Measurements from ENCODE around the gene RGS17.

Gene RGS17

GRCh38 chr6:153062516-153062915, 68.6 kb downstream of the RGS17 start:
- H3K4me3 ChIP-seq (ENCODE audit: low read length in 2 of 2) = no peak overlapping the region
- H3K79me1 ChIP-seq (ENCODE audit: low read depth, low read length) = no peaks in the 10 kb centered on the region
- no peak overlapping the region for H3K9ac ChIP-seq (ENCODE audit: low read depth, low read length, poor library complexity)
- H3K14ac ChIP-seq (ENCODE audit: low read length) = no peak overlapping the region
- no peak for DNase-seq (ENCODE audit: low spot score)
- no peak overlapping the region for H4K91ac ChIP-seq (ENCODE audit: low read depth, low read length, poor library complexity)
- no peaks in the 10 kb centered on the region for H3K27me3 ChIP-seq (ENCODE audit: control insufficient read depth in 3 of 3, insufficient read depth in 3 of 3, low read depth in 1 of 3, low read length in 3 of 3)
- H4K8ac ChIP-seq (ENCODE audit: low read depth, low read length) = no peak overlapping the region
- H3K4me1 ChIP-seq (ENCODE audit: control insufficient read depth in 2 of 2, insufficient read depth in 1 of 2, low read depth in 1 of 2, low read length in 2 of 2) = peaks cover 6 to 14% of the 10 kb centered on the region in 2 donors
- no peak overlapping the region for H2BK5ac ChIP-seq (ENCODE audit: low read length)
- H2BK12ac ChIP-seq (ENCODE audit: low read length) = no peak overlapping the region
- H2AFZ ChIP-seq (ENCODE audit: low read length) = no peak overlapping the region
- peaks cover 0 to 3% of the 10 kb centered on the region in 2 donors for H3K9me3 ChIP-seq (replicated peaks in 1 of 2; ENCODE audit: control insufficient read depth in 2 of 2, insufficient read depth in 1 of 2, low read depth in 1 of 2, low read length in 2 of 2)
- WGBS, 2 donors (ENCODE audit: extremely low coverage in 2 of 2, insufficient read length in 2 of 2, insufficient replicate concordance in 1 of 2) = no CpG with 5 or more reads among the region's 2 CpGs
- H3K27ac ChIP-seq (replicated peaks; ENCODE audit: low read length) = no peak overlapping the region
- no peak overlapping the region for H2BK120ac ChIP-seq (ENCODE audit: low read depth, low read length)
- H3K36me3 ChIP-seq (replicated peaks in 1 of 2; ENCODE audit: control insufficient read depth in 2 of 2, insufficient read depth in 2 of 2, low read length in 2 of 2) = no peaks in the 10 kb centered on the region
- no peak overlapping the region for H3K18ac ChIP-seq (ENCODE audit: low read length)
- no peak overlapping the region for H3K4me2 ChIP-seq (ENCODE audit: insufficient read depth, low read length, poor library complexity, severe bottlenecking)
- no peak overlapping the region for H2BK15ac ChIP-seq (ENCODE audit: low read length)
- no peak overlapping the region for H2AK5ac ChIP-seq (ENCODE audit: low read depth, low read length)
- H3K4ac ChIP-seq (ENCODE audit: low read length) = no peak overlapping the region
- H3K23ac ChIP-seq (ENCODE audit: low read depth, low read length, poor library complexity) = no peak overlapping the region

DNA sequence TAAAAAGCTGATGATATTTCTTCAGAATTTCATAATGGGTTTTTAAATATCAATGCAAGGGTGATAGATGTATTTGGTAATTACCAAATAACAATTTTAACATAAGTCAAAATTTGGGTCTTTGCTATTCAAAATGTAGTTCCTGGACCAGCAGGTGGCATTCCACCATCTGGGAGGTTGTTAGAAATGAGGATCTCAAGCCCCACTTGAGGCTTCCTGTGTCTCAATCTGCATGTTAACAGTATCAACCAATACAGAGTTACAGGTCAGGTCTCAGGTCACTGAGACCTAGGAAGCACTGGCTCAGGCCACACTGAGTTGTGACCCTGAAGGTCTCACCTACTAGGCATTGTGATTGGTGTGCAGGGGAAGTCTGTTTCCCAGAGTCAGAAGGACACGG, 71.3 kb downstream of the RGS17 start:
- no peak overlapping the region for H2BK12ac ChIP-seq (ENCODE audit: low read length)
- no CpG with 5 or more reads among the region's 1 CpG for WGBS, 2 donors (ENCODE audit: extremely low coverage in 2 of 2, insufficient read length in 2 of 2, insufficient replicate concordance in 1 of 2)
- DNase-seq (ENCODE audit: low spot score) = no peak
- no peak overlapping the region for H2BK5ac ChIP-seq (ENCODE audit: low read length)
- H2AFZ ChIP-seq (ENCODE audit: low read length) = no peak overlapping the region
- H4K8ac ChIP-seq (ENCODE audit: low read depth, low read length) = no peak overlapping the region
- H2AK5ac ChIP-seq (ENCODE audit: low read depth, low read length) = no peak overlapping the region
- no peak overlapping the region for H2BK15ac ChIP-seq (ENCODE audit: low read length)
- H2BK120ac ChIP-seq (ENCODE audit: low read depth, low read length) = no peak overlapping the region
- H3K4me1 ChIP-seq (ENCODE audit: control insufficient read depth in 2 of 2, insufficient read depth in 1 of 2, low read depth in 1 of 2, low read length in 2 of 2) = peaks cover 6 to 14% of the 10 kb centered on the region in 2 donors
- H3K9me3 ChIP-seq (replicated peaks in 1 of 2; ENCODE audit: control insufficient read depth in 2 of 2, insufficient read depth in 1 of 2, low read depth in 1 of 2, low read length in 2 of 2) = peaks cover 0 to 3% of the 10 kb centered on the region in 2 donors
- H3K79me1 ChIP-seq (ENCODE audit: low read depth, low read length) = no peaks in the 10 kb centered on the region
- no peak overlapping the region for H4K91ac ChIP-seq (ENCODE audit: low read depth, low read length, poor library complexity)
- H3K36me3 ChIP-seq (replicated peaks in 1 of 2; ENCODE audit: control insufficient read depth in 2 of 2, insufficient read depth in 2 of 2, low read length in 2 of 2) = no peaks in the 10 kb centered on the region
- no peak overlapping the region for H3K9ac ChIP-seq (ENCODE audit: low read depth, low read length, poor library complexity)
- no peak overlapping the region for H3K4me2 ChIP-seq (ENCODE audit: insufficient read depth, low read length, poor library complexity, severe bottlenecking)
- no peak overlapping the region for H3K18ac ChIP-seq (ENCODE audit: low read length)
- no peak overlapping the region for H3K27ac ChIP-seq (replicated peaks; ENCODE audit: low read length)
- no peak overlapping the region for H3K4me3 ChIP-seq (ENCODE audit: low read length in 2 of 2)
- no peaks in the 10 kb centered on the region for H3K27me3 ChIP-seq (ENCODE audit: control insufficient read depth in 3 of 3, insufficient read depth in 3 of 3, low read depth in 1 of 3, low read length in 3 of 3)
- no peak overlapping the region for H3K4ac ChIP-seq (ENCODE audit: low read length)
- H3K14ac ChIP-seq (ENCODE audit: low read length) = no peak overlapping the region
- no peak overlapping the region for H3K23ac ChIP-seq (ENCODE audit: low read depth, low read length, poor library complexity)

DNA sequence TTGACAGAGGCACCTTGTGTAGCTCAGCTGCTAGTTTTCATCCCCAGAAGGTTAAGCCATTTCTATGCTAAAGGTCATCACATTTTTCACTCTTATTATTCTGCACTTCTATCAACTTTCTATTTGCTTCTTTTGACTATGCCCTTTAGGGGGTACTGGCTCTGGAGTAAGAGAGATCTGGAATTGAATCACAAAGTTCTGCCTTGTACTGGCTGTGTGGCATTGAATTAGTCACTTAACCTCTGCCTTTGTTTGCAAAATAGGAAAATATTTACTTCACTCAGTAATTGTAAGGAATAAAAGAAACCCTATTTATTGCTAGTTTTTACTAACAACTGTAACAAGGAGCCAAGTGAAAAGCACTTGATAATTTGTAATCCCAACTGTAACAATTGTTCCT, 71.8 kb downstream of the RGS17 start:
- Histone ChIP-seq H3K4me3 (ENCODE audit: low read length in 2 of 2) (no peak overlapping the region), H2BK120ac (ENCODE audit: low read depth, low read length) (no peak overlapping the region), H3K9ac (ENCODE audit: low read depth, low read length, poor library complexity) (no peak overlapping the region), H3K18ac (ENCODE audit: low read length) (no peak overlapping the region), H4K91ac (ENCODE audit: low read depth, low read length, poor library complexity) (no peak overlapping the region), H3K9me3 (replicated peaks in 1 of 2; ENCODE audit: control insufficient read depth in 2 of 2, insufficient read depth in 1 of 2, low read depth in 1 of 2, low read length in 2 of 2) (peaks cover 0 to 3% of the 10 kb centered on the region in 2 donors), H3K27me3 (ENCODE audit: control insufficient read depth in 3 of 3, insufficient read depth in 3 of 3, low read depth in 1 of 3, low read length in 3 of 3) (no peaks in the 10 kb centered on the region), H4K8ac (ENCODE audit: low read depth, low read length) (no peak overlapping the region), H3K4me2 (ENCODE audit: insufficient read depth, low read length, poor library complexity, severe bottlenecking) (no peak overlapping the region), H2BK5ac (ENCODE audit: low read length) (no peak overlapping the region), H3K4ac (ENCODE audit: low read length) (no peak overlapping the region), H2AK5ac (ENCODE audit: low read depth, low read length) (no peak overlapping the region), H2BK12ac (ENCODE audit: low read length) (no peak overlapping the region), H3K23ac (ENCODE audit: low read depth, low read length, poor library complexity) (no peak overlapping the region), H2AFZ (ENCODE audit: low read length) (no peak overlapping the region), H2BK15ac (ENCODE audit: low read length) (no peak overlapping the region), H3K79me1 (ENCODE audit: low read depth, low read length) (no peaks in the 10 kb centered on the region), H3K4me1 (ENCODE audit: control insufficient read depth in 2 of 2, insufficient read depth in 1 of 2, low read depth in 1 of 2, low read length in 2 of 2) (peaks cover 6 to 14% of the 10 kb centered on the region in 2 donors), H3K14ac (ENCODE audit: low read length) (no peak overlapping the region), H3K36me3 (replicated peaks in 1 of 2; ENCODE audit: control insufficient read depth in 2 of 2, insufficient read depth in 2 of 2, low read length in 2 of 2) (no peaks in the 10 kb centered on the region), H3K27ac (replicated peaks; ENCODE audit: low read length) (no peak overlapping the region)
- DNase-seq (ENCODE audit: low spot score) = no peak

DNA sequence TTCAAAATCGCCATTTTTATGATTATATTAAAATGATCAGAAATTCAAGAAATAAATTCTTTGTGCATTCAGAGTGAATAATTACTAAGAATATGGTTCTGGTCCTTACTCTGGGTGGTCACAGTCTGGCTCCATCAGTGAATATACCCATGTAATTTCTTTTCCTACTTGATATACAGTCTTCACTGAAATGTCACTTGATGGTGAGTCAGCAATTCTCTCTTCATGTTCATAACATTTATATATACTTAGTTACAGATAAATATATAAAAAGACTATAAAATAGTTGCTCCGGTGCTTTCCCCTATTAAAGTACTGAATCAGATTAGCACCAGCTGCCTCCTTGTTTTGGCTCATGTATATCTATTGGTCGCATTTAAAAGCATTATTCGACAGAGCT, 72.2 kb downstream of the RGS17 start:
- H3K4me2 ChIP-seq (ENCODE audit: insufficient read depth, low read length, poor library complexity, severe bottlenecking) = no peak overlapping the region
- H2AFZ ChIP-seq (ENCODE audit: low read length) = no peak overlapping the region
- H3K27me3 ChIP-seq (ENCODE audit: control insufficient read depth in 3 of 3, insufficient read depth in 3 of 3, low read depth in 1 of 3, low read length in 3 of 3) = no peaks in the 10 kb centered on the region
- no peak overlapping the region for H2BK12ac ChIP-seq (ENCODE audit: low read length)
- H2BK5ac ChIP-seq (ENCODE audit: low read length) = no peak overlapping the region
- H3K4me1 ChIP-seq (ENCODE audit: control insufficient read depth in 2 of 2, insufficient read depth in 1 of 2, low read depth in 1 of 2, low read length in 2 of 2) = peaks cover 6 to 14% of the 10 kb centered on the region in 2 donors
- H3K27ac ChIP-seq (replicated peaks; ENCODE audit: low read length) = no peak overlapping the region
- H3K9me3 ChIP-seq (replicated peaks in 1 of 2; ENCODE audit: control insufficient read depth in 2 of 2, insufficient read depth in 1 of 2, low read depth in 1 of 2, low read length in 2 of 2) = peaks cover 0 to 3% of the 10 kb centered on the region in 2 donors
- H3K14ac ChIP-seq (ENCODE audit: low read length) = no peak overlapping the region
- no peak overlapping the region for H2AK5ac ChIP-seq (ENCODE audit: low read depth, low read length)
- H3K36me3 ChIP-seq (replicated peaks in 1 of 2; ENCODE audit: control insufficient read depth in 2 of 2, insufficient read depth in 2 of 2, low read length in 2 of 2) = no peaks in the 10 kb centered on the region
- H4K8ac ChIP-seq (ENCODE audit: low read depth, low read length) = no peak overlapping the region
- no peak overlapping the region for H3K9ac ChIP-seq (ENCODE audit: low read depth, low read length, poor library complexity)
- no peak overlapping the region for H3K4ac ChIP-seq (ENCODE audit: low read length)
- no peaks in the 10 kb centered on the region for H3K79me1 ChIP-seq (ENCODE audit: low read depth, low read length)
- DNase-seq (ENCODE audit: low spot score) = no peak
- H2BK120ac ChIP-seq (ENCODE audit: low read depth, low read length) = no peak overlapping the region
- no CpG with 5 or more reads among the region's 4 CpGs for WGBS, 2 donors (ENCODE audit: extremely low coverage in 2 of 2, insufficient read length in 2 of 2, insufficient replicate concordance in 1 of 2)
- no peak overlapping the region for H3K18ac ChIP-seq (ENCODE audit: low read length)
- no peak overlapping the region for H3K4me3 ChIP-seq (ENCODE audit: low read length in 2 of 2)
- no peak overlapping the region for H3K23ac ChIP-seq (ENCODE audit: low read depth, low read length, poor library complexity)
- H4K91ac ChIP-seq (ENCODE audit: low read depth, low read length, poor library complexity) = no peak overlapping the region
- H2BK15ac ChIP-seq (ENCODE audit: low read length) = no peak overlapping the region

All from neuronal stem cell (in vitro differentiated cells).